ENCODE results near the gene FCRL6. TPM values are rescaled to one million over a fixed set of nuclear protein-coding genes. Genes with fewer than 3 reads are reported as not detected.
A peak's percentile ranks its signal among the peaks of the same experiment; 100 is the strongest.

The FCRL6 gene
- total and polyA plus RNA-seq, 2 donors from 2014 or later = 0.45 to 1.4 TPM

DNA sequence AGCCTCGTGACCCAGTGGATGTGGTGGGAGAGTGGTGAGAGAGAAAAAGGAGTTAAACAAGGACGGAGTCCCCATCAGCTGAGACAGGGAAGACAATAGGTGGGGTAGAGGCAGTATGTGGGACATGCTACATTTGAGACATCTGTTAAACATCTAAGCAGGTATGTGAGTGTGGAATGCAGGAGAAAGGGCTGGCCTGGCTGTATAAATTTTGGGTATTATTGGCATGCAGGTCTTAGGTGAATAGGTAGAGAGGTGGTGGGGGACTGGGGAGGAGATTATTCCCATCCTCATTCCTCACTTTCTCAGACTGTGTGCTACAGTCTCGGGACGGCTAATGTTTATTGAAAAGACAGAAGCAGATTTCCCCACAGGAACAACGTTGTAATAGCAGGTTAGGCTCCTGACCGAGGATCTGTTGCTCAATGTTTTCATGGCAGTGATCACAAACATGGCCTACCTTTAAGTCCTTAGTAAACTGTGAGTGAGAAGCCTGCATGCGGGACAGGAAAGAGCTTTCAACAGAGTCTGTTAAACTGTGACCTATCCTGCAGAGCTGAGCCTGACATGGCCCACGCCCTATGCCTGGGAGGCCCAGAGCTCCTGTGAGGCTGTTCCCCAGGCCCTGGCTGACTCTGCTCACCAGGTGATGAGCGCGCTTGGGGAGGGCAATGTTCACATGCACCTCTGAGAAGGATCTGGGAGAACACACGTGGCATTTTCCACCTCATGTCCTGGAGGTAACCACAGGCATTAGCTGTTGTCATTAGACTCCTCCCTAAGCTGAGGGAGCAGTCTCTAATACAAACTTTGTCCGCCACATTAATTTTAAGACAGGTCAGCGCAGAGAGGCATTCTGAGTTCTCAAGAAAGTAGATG is 43.8 kb downstream of the FCRL6 start:
- H3K9me3 ChIP-seq (ENCODE audit: control insufficient read depth in 2 of 3, insufficient read depth in 1 of 3, low read length in 3 of 3) = no peaks in the 10 kb centered on the region
- TF ChIP-seq, protein P1, sequence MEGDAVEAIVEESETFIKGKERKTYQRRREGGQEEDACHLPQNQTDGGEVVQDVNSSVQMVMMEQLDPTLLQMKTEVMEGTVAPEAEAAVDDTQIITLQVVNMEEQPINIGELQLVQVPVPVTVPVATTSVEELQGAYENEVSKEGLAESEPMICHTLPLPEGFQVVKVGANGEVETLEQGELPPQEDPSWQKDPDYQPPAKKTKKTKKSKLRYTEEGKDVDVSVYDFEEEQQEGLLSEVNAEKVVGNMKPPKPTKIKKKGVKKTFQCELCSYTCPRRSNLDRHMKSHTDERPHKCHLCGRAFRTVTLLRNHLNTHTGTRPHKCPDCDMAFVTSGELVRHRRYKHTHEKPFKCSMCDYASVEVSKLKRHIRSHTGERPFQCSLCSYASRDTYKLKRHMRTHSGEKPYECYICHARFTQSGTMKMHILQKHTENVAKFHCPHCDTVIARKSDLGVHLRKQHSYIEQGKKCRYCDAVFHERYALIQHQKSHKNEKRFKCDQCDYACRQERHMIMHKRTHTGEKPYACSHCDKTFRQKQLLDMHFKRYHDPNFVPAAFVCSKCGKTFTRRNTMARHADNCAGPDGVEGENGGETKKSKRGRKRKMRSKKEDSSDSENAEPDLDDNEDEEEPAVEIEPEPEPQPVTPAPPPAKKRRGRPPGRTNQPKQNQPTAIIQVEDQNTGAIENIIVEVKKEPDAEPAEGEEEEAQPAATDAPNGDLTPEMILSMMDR (IDR thresholded peaks at IDR 0.05; ENCODE audit: borderline replicate concordance, extremely low read depth, insufficient read depth) = no peak
- H3K27me3 ChIP-seq (ENCODE audit: control insufficient read depth, insufficient read depth, low read length) = no peaks in the 10 kb centered on the region
- no peak overlapping the region for H3K27ac ChIP-seq (ENCODE audit: low read depth in 2 of 2, low read length in 2 of 2)
- H3K4me1 ChIP-seq (ENCODE audit: control insufficient read depth in 2 of 3, insufficient read depth in 2 of 3, low read depth in 1 of 3, low read length in 3 of 3) = peaks cover 0 to 2% (median 2%) of the 10 kb centered on the region in 3 donors
- intact Hi-C loops (cut with DNase I) = no loop called here
- no peaks in the 10 kb centered on the region for H3K36me3 ChIP-seq (ENCODE audit: control insufficient read depth in 2 of 3, insufficient read depth in 3 of 3, low read length in 3 of 3)
- FAIRE-seq (no peak), DNase-seq (peak in 4 of 5 donors; percentile 51 to 75 (median 64))
- no peak overlapping the region for H3K4me3 ChIP-seq (ENCODE audit: low read length in 3 of 3)
- no peak overlapping the region for H3K9ac ChIP-seq (ENCODE audit: low read length in 3 of 3)

- Histone ChIP-seq H3K4me3 (ENCODE audit: low read length in 3 of 3) (no peak overlapping the region), H3K36me3 (ENCODE audit: control insufficient read depth in 2 of 3, insufficient read depth in 3 of 3, low read length in 3 of 3) (no peaks in the 10 kb centered on the region), H3K9me3 (ENCODE audit: control insufficient read depth in 2 of 3, insufficient read depth in 1 of 3, low read length in 3 of 3) (no peaks in the 10 kb centered on the region), H3K4me1 (ENCODE audit: control insufficient read depth in 2 of 3, insufficient read depth in 2 of 3, low read depth in 1 of 3, low read length in 3 of 3) (no peaks in the 10 kb centered on the region), H3K9ac (ENCODE audit: low read length in 3 of 3) (no peak overlapping the region), H3K27me3 (ENCODE audit: control insufficient read depth, insufficient read depth, low read length) (no peaks in the 10 kb centered on the region), H3K27ac (ENCODE audit: low read depth in 2 of 2, low read length in 2 of 2) (no peak overlapping the region)
- no peak for FAIRE-seq
- DNase-seq = peak in 1 of 5 donors; percentile 58
- TF ChIP-seq, protein P1 (IDR thresholded peaks at IDR 0.05; ENCODE audit: borderline replicate concordance, extremely low read depth, insufficient read depth) = no peak
- intact Hi-C loops (cut with DNase I) = no loop called here
These were observed 45.1 kb downstream of the FCRL6 start for GRCh38 chr1:159847231-159847630.

DNA sequence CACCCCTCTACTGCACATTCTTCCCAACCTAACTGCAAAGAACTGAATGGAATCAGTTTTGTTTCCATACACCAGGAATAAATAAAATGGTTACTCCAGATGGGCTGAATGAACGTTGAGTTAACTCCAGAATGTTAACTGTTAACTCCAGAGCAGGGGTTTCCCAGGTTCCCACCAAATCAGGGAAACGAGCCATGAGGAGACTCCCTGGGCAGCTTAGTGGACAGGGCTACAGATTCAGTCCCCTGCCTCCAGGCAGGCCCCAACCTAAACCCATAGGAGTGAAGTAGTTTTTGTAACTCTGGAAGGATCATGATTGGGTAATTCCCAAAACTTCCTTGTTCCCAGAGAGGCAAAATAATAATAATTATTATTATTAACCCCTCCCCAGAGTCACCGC is 46.2 kb downstream of the FCRL6 start:
- TF ChIP-seq, protein P1 (IDR thresholded peaks at IDR 0.05; ENCODE audit: borderline replicate concordance, extremely low read depth, insufficient read depth) = no peak
- Histone ChIP-seq H3K27me3 (ENCODE audit: control insufficient read depth, insufficient read depth, low read length) (no peaks in the 10 kb centered on the region), H3K27ac (ENCODE audit: low read depth in 2 of 2, low read length in 2 of 2) (no peak overlapping the region), H3K9me3 (ENCODE audit: control insufficient read depth in 2 of 3, insufficient read depth in 1 of 3, low read length in 3 of 3) (no peaks in the 10 kb centered on the region), H3K4me1 (ENCODE audit: control insufficient read depth in 2 of 3, insufficient read depth in 2 of 3, low read depth in 1 of 3, low read length in 3 of 3) (no peaks in the 10 kb centered on the region), H3K36me3 (ENCODE audit: control insufficient read depth in 2 of 3, insufficient read depth in 3 of 3, low read length in 3 of 3) (no peaks in the 10 kb centered on the region), H3K4me3 (ENCODE audit: low read length in 3 of 3) (no peak overlapping the region), H3K9ac (ENCODE audit: low read length in 3 of 3) (no peak overlapping the region)
- no peak for FAIRE-seq
- intact Hi-C loops (cut with DNase I) = no loop called here
- DNase-seq = no peak
